ENCODE data around the gene PIAS4. TPM values are rescaled to one million over a fixed set of nuclear protein-coding genes. Genes with fewer than 3 reads are reported as not detected.

Gene PIAS4
- total and polyA plus RNA-seq, 10 of the 15 experiments (the other 5 are each of a cell fraction or from before 2014, with no cell fraction given): 0.13 to 25.1 (median 11.3) TPM

- Histone ChIP-seq H3K79me2 (ENCODE audit: control insufficient read depth, insufficient read depth, low read length) (peaks cover 56% of the 10 kb centered on the region), H3K4me3 (no peak overlapping the region), H2AFZ (ENCODE audit: control insufficient read depth, low read depth, low read length) (no peak overlapping the region), H3K9me3 (replicated peaks; ENCODE audit: control insufficient read depth, insufficient read depth, low read length) (no peaks in the 10 kb centered on the region), H3K4me2 (ENCODE audit: control insufficient read depth, insufficient read depth) (no peak overlapping the region), H3K27me3 (replicated peaks in 1 of 2; ENCODE audit: control insufficient read depth in 2 of 2, insufficient read depth in 2 of 2, low read length in 1 of 2) (no peaks in the 10 kb centered on the region), H3K27ac (ENCODE audit: control insufficient read depth, insufficient read depth) (no peak overlapping the region), H3K36me3 (ENCODE audit: control insufficient read depth in 2 of 2, insufficient read depth in 2 of 2, low read length in 1 of 2) (peaks cover 44 to 70% of the 10 kb centered on the region in 2 experiments), H3K4me1 (ENCODE audit: control insufficient read depth, insufficient read depth, low read length) (peaks cover 3% of the 10 kb centered on the region), H3K9ac (ENCODE audit: control insufficient read depth, insufficient read depth, low read length) (no peak overlapping the region), H4K20me1 (ENCODE audit: control insufficient read depth, insufficient read depth) (peaks cover 43% of the 10 kb centered on the region)
- in situ Hi-C loops (cut with MboI): no loop called here
- intact Hi-C loops (cut with micrococcal nuclease; ENCODE audit: unreplicated experiment): no loop called here
- WGBS (ENCODE audit: insufficient coverage, insufficient replicate concordance, low lambda C conversion rate, missing lambda C conversion rate): 96% methylated on average over 19 of the region's 19 CpGs
- no peak for DNase-seq (ENCODE audit: low read depth, low spot score)
- RAD21 ChIA-PET (ENCODE audit: unreplicated experiment): no interaction called here
- ATAC-seq: no peak
- FAIRE-seq: no peak
- no peak for TF ChIP-seq SMC3 (IDR thresholded peaks at IDR 0.05; ENCODE audit: borderline replicate concordance, low read length)
- TF ChIP-seq FOS (IDR thresholded peaks at IDR 0.05; ENCODE audit: borderline replicate concordance, extremely low read depth, insufficient read length): no peak
- peak; percentile 18; the same call in 1 of the 2 replicates for TF ChIP-seq POLR2AphosphoS2 (IDR thresholded peaks at IDR 0.05; ENCODE audit: low read depth, low read length)
- BruUV-seq (replicated peaks): no TSS peak
- CTCF ChIA-PET: no interaction called here
- POLR2A ChIA-PET: interaction anchor here (0.6 kb wide), 1 partner anchor 9 kb away, joined by 9 read pairs; no protein-coding TSS in a partner anchor
- SMC1A ChIA-PET (ENCODE audit: uncharacterized antibody, unreplicated experiment): no interaction called here
Measured at GRCh38 chr19:3978145-3978544, 29.4 kb upstream of the PIAS4 start.

DNA sequence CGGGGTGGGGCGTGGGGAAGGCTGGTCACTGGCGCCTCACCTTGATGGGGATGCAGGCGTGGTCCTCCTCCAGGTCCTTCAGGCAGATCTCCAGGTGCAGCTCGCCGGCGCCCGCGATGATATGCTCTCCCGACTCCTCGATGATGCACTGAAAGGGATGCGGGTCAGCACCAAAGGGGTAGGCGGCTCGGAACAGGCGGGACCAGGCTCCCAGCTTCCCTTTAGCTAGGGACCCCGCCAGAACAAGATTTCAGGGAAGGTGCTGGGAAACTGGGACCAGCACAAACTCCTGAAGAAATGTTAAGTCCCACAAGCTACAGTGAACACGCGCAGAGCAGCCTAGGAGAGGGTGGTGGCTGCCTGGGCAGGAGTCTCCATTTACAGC, 28.3 kb upstream of the PIAS4 start:
- RAD21 ChIA-PET (ENCODE audit: unreplicated experiment): no interaction called here
- H3K36me3 ChIP-seq (ENCODE audit: control insufficient read depth in 2 of 2, insufficient read depth in 2 of 2, low read length in 1 of 2): peaks cover 53 to 80% of the 10 kb centered on the region in 2 experiments
- BruUV-seq (replicated peaks): no TSS peak
- no peak overlapping the region for H3K4me3 ChIP-seq
- 100% methylated on average over 17 of the region's 18 CpGs for WGBS (ENCODE audit: insufficient coverage, insufficient replicate concordance, low lambda C conversion rate, missing lambda C conversion rate)
- peaks cover 67% of the 10 kb centered on the region for H3K79me2 ChIP-seq (ENCODE audit: control insufficient read depth, insufficient read depth, low read length)
- H4K20me1 ChIP-seq (ENCODE audit: control insufficient read depth, insufficient read depth): peaks cover 51% of the 10 kb centered on the region
- TF ChIP-seq SUZ12 (IDR thresholded peaks at IDR 0.05; ENCODE audit: unreplicated experiment): no peak
- H3K4me1 ChIP-seq (ENCODE audit: control insufficient read depth, insufficient read depth, low read length): peaks cover 7% of the 10 kb centered on the region
- H2AFZ ChIP-seq (ENCODE audit: control insufficient read depth, low read depth, low read length): no peak overlapping the region
- in situ Hi-C loops (cut with MboI) (no loop called here), intact Hi-C loops (cut with micrococcal nuclease; ENCODE audit: unreplicated experiment) (no loop called here)
- no peak overlapping the region for H3K9ac ChIP-seq (ENCODE audit: control insufficient read depth, insufficient read depth, low read length)
- FAIRE-seq (no peak), ATAC-seq (no peak), DNase-seq (ENCODE audit: low read depth, low spot score) (no peak)
- POLR2A ChIA-PET: no interaction called here
- no peaks in the 10 kb centered on the region for H3K27me3 ChIP-seq (replicated peaks in 1 of 2; ENCODE audit: control insufficient read depth in 2 of 2, insufficient read depth in 2 of 2, low read length in 1 of 2)
- peak overlapping the region; percentile 48; the same call in 1 of the 2 replicates for H3K4me2 ChIP-seq (ENCODE audit: control insufficient read depth, insufficient read depth)
- SMC1A ChIA-PET (ENCODE audit: uncharacterized antibody, unreplicated experiment): no interaction called here
- H3K27ac ChIP-seq (ENCODE audit: control insufficient read depth, insufficient read depth): no peak overlapping the region
- H3K9me3 ChIP-seq (replicated peaks; ENCODE audit: control insufficient read depth, insufficient read depth, low read length): no peaks in the 10 kb centered on the region
- CTCF ChIA-PET: interaction anchor here (1.1 kb wide), 1 partner anchor 9 kb away, joined by 3 read pairs; no protein-coding TSS in a partner anchor
